GM18873 (cell line): Measurements from ENCODE around the gene ZNF621.
A peak's percentile ranks its signal among the peaks of the same experiment; 100 is the strongest.

Experiments
- ATAC-seq: cut with Tn5 transposase; IDR thresholded peaks from one replicate; pipeline ENCODE4 v1.9.1; 2021; ENCODE audit warnings: mild to moderate bottlenecking, moderate library complexity, moderate number of reproducible peaks; ENCODE audit not compliant: unreplicated experiment, low FRiP score

Gene ZNF621

DNA sequence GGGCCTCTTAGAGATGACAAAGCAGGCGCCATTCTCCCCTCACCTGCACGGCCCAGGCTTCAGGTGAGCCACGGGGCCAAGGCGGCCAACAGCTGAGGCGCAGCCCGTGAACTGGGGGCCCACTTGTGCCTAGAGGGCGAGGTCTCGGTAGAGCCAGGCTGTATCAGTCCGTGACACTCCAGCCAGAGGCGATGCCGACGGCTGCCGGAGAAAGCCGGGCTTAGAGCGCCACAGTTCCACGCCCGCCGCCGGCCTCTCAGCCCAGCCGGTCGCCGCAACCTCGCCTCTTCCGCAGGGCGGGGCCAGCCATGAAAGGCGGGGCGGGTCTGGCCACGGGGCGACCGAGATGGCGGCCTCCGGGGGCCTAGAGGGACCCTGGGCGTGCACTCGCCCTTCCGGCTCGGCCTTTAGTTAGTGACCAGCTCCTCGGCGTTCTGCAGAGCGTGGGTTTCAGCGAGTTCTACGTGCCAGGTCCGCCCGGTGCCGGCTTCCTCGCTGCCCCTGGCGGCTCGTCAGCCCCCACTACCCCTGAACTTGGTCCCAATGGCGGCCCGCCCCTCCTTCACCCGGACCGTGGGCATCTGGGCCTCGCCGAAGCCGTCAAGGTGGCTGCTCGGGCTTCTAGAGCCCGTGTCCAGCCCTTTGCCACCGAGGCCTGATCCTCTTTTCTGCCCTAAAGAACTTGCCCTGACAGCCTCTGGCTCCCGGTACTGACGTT, at the start of gene ZNF621:
ZNF621 (plus strand) TSS at position 393 of the 718 bp plus-strand sequence. CDS start 881 bp downstream, outside the sequence.
- peak; percentile 87 for ATAC-seq

DNA sequence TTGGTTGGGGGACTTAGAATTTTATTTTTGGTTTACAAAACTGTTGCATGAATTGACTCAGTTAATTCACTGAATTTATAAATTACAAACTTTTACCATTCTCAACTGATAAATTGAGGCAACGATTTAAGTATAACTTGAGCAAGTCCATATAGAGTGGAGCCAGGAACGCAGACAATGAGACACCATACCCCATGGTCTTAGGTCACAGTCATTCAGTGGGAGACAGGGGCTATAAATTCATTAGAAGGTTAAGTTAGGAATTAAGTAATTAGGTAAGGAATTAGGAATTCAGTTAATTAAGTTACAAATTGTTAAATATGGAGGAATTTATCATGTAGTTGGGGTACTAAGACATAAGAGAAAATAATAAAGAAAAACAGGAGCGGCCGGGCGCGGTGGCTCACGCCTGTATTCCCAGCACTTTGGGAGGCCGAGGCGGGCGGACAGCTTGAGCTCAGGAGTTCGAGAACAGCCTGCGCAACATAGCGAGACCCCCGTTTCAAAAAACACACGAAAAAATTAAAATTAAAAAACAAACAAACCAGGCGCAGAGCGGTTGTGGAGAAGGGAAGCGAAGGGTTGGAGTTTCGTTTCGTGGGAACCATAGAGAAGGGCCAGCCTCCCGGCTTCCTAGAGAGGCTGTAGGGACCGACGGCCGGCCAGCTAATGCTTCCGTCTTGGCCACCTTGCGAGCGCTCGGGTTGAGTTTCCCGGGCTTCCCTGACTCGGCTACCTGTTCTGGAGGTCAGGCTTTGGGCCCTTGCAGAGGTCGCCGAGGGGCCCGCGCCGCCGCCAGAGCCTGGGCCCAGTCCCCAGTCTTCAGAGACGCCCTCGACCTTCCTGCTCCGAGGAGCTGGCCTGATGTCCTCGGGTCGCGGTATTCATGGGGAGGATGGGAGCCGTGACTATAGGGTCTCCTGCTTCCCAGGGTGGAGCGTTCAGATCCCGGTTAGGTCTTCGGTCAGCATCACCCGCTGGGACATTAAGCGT, 48.0 kb upstream of the ZNF621 start, which contains the start of gene ZNF619:
ZNF619 (plus strand) TSS at position 645 of the 993 bp plus-strand sequence. CDS start 858 bp downstream, outside the sequence.
- ATAC-seq = peak; percentile 68

DNA sequence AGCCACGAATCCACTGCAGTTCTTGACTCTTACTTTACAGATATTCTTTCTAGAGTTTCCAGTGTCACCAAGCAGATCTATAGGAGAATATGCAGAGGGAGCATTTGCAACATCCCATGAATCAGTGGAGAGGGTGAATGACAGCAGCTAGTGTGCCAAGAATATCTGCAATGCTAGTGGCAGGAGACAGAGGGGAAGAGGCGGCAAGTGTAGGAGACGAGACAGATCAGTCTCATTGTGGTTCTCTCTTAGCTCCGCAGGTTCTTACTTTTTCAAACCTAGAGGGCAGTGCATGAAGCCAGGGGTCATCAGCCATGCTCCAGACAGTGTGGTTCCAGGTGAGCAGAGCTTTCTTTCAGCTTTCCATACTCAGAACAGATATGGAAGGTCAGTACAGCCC, 47.1 kb upstream of the ZNF621 start:
- no peak for ATAC-seq

DNA sequence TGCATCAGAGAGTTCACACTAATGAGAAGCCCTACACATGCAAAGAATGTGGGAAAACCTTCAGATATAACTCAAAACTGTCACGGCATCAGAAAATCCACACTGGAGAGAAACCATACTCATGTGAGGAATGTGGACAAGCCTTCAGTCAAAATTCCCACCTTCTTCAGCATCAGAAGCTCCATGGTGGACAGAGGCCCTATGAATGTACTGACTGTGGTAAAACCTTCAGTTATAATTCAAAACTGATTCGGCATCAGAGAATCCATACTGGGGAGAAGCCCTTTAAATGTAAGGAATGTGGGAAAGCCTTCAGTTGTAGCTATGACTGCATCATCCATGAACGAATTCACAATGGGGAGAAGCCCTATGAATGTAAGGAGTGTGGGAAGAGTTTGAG, 37.6 kb upstream of the ZNF621 start:
- no peak for ATAC-seq

DNA sequence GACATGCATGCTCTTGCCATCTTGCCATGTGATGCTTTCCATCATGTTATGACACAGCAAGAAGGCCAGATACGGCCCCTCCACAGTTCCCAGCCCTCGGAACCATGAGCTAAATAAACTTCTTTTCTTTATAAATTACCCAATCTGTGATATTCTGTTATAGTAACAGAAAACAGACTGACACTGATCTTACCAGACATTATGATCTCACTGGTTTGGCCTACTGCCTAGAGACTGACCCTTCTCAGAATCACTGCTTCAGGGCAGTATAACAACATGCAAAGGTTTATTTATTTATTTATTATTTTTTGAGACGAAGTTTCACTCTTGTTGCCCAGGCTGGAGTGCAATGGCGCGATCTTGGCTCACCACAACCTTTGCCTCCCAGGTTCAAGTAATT, 33.8 kb upstream of the ZNF621 start:
- no peak for ATAC-seq

DNA sequence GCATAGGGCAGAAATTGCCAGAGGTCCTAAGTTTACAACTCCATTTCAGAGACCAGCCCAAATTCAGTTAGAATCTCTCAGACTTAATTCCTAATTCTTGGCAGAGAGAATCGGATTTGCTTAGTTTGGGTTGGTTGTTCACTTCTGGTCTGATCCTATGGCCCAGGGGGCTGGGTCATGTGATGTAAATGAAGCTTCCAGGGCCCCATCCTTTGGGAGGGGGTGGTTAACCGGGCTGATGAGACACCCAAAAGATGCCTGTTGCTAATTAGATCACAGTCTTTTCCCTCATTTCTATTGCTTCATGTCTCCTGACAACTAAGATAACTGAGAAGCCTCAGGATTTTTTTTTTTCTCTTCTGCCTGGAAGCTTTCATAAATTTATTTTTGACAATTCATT, 30.1 kb upstream of the ZNF621 start:
- ATAC-seq = no peak

DNA sequence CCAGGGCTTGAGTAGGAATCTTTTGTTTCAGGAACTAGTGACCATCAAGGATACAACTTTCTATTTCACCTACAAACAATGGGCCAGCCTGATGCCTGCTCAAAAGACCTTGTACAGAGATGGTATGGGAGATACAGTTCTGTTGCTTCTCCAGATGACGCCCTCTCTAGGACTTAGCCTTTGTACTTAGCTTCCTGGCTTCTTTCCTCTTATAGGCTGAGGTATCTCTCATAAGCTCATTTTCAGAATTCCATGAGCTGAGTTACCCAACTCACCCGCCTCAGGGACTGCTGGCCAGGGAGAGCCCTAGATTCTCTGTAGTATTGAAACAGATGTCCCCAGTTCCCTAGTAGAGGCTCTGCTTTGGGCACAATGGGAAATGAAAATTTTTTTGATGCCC, 27.5 kb upstream of the ZNF621 start:
- no peak for ATAC-seq

DNA sequence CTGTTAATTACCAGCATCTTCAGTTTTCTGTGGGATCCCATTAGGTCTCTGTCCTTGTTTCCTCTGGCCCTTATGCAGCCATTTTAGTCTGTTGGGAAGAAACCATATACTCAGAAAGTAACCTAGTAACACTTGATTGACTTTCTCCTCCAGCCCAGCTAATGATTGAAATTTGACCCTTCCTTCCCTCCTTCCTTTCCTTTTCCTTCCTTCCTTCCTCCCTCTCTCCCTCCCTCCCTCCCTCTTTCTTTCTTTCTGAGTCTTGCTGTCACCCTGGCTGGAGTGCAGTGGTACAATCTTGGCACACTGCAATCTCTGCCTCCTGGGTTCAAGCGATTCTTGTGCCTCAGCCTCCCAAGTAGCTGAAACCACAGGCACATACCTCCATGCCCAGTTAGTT, 24.8 kb upstream of the ZNF621 start:
- no peak for ATAC-seq

DNA sequence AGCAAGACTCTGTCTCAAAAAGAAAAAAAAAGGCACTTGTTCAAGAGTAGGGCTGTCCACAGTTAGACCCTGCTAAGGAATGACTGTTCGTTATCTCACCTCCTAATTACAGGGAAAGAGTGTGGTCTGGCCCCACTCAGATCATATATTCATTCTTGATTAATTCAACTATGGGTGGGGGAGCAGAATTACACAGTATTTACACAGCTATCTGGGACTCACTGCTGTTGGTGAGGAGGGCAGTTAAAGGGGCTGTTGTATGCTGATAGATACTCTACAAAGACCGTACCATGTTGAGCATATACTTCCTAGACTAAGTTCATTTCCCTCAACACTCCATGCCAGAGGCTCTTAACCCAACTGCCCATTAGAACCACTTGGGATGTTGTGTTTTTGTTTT, 22.7 kb upstream of the ZNF621 start:
- no peak for ATAC-seq

DNA sequence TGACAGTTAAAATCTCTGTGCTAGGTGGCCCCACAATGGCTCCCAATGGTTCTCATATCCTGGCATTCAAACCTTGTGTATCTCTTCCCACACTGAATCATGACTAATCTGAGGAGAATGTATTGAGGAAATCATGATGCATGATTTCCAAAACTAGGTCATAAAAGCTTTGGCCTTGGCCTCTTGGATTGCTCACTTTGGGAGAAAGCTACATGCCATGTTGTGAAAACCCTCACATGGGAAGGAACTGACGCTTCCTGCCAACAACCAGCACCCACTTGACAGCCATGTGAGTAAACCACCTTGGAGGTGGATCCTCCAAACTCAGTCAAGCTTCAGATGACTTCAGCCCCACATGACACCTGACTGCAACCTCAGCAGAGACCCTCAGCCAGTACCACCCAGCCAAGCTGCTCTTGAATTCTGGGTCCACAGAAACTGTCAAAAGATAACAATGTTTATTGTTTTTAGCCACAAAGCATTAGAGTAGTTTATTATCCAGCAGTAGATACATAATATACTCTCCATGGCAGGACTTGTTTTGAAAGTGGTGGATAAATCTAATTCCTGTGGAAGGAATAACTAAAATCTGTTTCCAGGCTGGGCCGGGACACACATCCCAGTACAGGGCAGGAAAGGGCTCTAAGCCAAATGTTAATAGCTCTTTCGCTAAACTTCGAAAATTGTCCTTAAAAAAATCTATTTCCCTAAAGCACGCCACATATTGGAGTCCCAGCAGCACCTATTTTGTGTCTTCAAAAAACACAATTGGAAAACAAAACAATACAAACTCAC, 19.9 kb upstream of the ZNF621 start:
- no peak for ATAC-seq

DNA sequence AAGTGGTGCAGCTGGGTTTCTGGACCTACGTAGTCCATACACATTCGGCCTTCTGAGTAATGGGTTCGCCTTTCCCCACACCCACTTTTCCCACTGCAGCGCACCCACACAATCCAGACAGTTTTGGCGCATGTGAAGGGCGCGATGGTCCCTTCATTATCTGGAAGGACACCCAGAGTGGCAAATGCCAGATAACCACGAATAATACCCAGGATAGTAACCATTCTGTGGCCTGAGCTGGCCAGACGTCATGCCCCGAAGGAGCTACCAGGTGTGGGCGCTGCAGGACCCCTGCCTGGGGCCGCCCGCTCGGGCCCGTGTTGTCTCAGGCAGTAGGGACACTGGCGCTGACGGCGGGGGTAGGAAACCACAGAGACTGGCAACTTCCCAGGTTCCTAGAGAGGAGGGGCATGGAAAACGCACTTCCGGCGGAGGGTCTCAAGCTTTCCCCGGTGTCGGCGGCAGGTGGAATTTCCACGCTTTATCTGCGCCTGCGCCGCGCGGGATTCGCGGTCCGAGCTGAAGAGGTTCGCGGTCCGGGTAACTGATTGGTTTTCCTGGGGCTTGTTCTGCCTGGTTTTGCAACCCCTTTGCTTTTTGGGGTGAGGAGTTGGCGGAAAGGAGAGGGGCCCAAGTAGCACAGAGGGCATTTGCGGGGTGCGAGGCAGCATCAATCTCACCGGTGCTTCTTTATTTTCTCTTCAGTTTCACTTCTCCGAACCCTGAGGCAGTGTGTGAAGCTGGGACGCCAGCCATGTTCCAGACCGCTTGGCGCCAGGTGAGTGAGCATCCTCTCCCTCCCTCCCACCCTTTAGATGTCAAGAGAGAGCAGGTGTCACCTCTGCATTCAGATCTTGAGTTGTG, 18.9 kb upstream of the ZNF621 start, which contains the start of gene ZNF620:
ZNF620 (plus strand) TSS at position 441 of the 864 bp plus-strand sequence; CDS start at position 755, 314 bp downstream.
- no peak for ATAC-seq

DNA sequence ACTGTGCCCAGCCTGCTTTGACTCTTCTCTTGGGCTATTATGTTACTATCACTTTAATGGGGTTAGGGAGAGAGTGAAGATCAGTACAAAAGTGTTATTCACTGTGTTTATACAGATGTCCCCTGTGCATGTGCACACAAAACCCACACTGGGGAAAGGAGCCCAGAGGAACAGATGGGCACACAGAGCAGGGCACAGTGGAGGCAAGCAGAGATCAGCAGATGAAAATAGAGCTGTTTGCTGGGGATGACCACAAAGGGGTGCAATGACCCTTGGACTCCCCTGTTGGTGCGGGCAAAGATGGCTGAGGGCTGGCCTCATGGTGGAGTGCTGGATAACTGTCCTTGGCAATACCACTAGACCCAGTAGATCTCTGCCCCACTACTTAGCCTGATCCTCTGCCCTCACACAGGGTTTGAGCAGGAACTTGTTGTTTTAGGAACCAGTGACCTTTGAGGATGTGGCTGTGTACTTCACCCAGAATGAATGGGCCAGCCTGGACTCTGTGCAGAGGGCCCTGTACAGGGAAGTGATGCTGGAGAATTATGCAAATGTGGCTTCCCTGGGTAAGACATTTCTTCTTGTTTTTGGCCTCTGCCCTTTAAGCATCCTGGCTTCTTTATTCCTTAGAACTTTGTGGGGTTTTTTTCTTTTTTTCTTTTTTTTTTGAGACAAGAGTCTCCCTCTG, 13.6 kb upstream of the ZNF621 start:
- ATAC-seq = no peak

DNA sequence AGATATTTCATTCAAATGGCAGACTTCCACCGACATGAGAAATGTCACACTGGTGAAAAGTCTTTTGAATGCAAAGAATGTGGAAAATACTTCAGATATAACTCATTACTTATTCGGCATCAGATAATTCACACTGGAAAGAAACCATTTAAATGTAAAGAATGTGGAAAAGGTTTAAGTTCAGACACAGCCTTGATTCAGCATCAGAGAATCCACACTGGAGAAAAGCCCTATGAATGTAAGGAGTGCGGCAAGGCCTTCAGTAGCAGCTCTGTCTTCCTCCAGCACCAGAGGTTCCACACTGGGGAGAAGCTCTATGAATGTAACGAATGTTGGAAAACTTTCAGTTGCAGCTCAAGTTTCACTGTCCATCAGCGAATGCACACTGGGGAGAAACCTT, 8.6 kb upstream of the ZNF621 start:
- ATAC-seq = no peak

DNA sequence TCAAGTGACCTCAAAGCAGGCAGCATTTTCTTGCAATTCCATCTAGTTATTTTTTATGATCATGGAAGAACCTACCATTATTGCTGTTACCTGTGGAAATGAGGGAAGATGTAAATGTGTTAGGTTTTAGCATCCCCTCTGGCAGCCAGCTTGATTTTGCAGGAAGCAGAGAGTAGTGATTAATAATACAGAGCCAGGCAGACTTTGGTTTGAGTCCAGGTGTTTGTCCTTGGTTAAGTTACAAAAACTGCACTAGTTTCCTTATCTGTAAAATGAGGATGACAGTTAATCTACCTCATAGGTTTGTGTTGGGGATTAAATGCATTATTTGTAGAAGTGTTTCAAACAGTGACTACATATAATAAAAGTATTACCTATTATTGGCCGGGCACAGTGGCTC, 6.7 kb upstream of the ZNF621 start:
- ATAC-seq = no peak

DNA sequence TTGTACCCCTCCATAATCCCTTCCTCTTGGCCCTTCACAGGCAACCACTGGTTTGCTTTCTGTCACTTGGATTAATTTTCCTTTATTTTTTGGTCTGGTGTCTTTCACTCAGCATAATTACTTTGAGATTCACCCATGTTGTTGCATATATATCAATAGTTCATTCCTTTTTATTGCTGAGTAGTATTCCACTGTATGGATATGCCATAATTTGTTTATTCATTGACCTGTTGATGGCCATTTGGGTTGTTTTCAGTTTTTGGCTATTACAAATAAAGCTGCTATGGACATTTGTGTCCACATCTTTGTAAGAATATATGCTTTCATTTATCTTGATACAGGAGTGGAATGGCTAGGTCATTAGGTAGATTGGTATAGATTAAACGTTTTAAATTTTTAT, 5.9 kb upstream of the ZNF621 start:
- ATAC-seq = no peak

DNA sequence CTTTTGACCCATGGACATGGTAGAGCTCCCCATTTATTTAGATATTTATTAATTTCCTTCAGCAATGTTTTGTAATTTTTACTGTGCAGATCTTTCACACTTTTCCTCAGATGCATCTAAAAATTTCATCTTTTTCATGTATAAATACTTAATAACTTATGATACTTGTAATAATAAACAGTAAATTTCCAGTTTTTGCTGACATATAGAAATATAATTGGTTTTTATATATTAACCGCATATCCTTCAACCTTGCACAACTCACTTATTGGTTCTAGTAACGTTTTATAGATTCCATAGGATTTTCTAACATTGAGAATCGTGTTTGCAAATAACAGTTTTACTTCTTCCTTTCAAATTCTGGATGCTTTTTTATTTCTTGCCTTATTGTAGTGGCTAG, 3.5 kb upstream of the ZNF621 start:
- no peak for ATAC-seq

DNA sequence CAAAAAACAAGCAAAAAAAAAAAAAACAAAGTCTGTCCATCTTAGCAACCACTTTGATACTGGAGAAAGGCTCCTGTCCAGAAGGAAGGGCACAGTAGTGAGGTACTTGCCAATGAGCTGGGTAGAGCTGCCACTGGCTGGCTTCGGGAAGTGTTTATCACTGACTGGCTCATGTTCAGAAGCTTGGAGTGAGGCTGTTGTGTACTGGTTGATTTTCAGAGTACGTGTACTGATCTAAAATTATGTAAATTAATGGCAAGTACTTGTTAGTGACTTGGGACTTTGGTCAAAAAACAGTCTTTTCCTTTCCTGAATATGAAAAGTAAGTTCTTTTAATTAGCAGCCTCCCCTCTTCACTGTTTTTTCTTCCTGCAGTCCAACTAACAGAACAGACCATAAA, 979 bp upstream of the ZNF621 start:
- no peak for ATAC-seq

DNA sequence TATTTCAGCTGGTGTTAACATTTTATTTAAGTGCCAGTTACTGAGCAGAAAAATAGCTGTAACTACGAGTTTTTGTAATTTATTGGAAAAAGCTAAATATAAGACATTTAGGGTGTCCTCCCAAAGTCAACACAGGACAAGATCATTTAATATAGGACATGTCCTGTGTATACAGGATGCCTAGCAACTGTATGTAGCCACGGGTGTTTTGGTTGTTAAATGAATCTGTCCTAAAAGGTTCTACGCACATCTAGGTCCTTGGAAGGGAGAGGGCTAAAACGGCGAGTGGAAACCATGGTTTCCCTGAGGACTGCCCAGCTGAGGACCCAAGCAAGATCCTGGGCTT, 565 bp upstream of the ZNF621 start:
- no peak for ATAC-seq

DNA sequence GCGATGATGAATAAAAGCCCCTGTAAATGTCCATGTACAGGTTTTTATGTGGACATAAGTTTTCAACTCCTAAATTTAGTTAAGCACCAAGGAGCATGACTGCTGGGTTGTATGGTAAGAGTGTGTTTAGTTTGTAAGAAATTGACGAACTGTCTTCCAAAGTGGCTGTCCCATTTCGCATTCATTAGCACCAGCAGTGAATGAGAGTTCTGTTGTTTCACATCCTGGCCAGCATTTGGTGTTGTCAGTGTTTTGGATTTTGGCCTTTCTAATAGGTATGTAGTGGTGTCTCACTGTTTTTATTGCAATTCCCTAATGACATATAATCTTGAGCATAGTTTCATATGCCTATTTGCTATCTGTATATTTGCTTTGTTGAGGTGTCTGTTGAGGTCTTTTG, 3.7 kb downstream of the ZNF621 start:
- ATAC-seq = no peak
